CD14-positive monocyte (primary cell): ENCODE data around the gene KIF17. TPM values are rescaled to one million over a fixed set of nuclear protein-coding genes. Genes with fewer than 3 reads are reported as not detected.

Experiments used
- DNase-seq, 3 donors: peaks; one replicate each; pipeline ENCODE4 v3.0.0-alpha.2; 2011 to 2022
- H2AFZ ChIP-seq: 2 replicates; pipeline ENCODE4 v1.6.0; 2012; ENCODE audit warnings: mild to moderate bottlenecking, low read depth, low read length, inconsistent platforms; ENCODE audit not compliant: insufficient read depth, poor library complexity, severe bottlenecking
- H3K27ac ChIP-seq, 2 donors: 1 replicate in 1 of 2; 2 replicates in 1 of 2; pipeline ENCODE4 v1.5.1; 2012 to 2013; ENCODE audit warnings: low read length in 2 of 2, control low read depth in 1 of 2, inconsistent platforms in 1 of 2, low read depth in 1 of 2, mild to moderate bottlenecking in 1 of 2
- H3K27me3 ChIP-seq, 2 donors: one replicate each; pipeline versions ENCODE4 v1.6.0 to v1.6.1; 2011 to 2013; ENCODE audit warnings: low read length in 2 of 2; ENCODE audit not compliant: control insufficient read depth in 2 of 2, insufficient read depth in 2 of 2
- H3K36me3 ChIP-seq, 2 donors: replicated peaks in 1 of 2; 1 replicate in 1 of 2; 2 replicates in 1 of 2; pipeline versions ENCODE4 v1.5.1 to v1.6.1; 2012 to 2013; ENCODE audit warnings: low read length in 2 of 2, control low read depth in 1 of 2, inconsistent platforms in 1 of 2, mild to moderate bottlenecking in 1 of 2; ENCODE audit not compliant: insufficient read depth in 2 of 2, control insufficient read depth in 1 of 2
- H3K4me1 ChIP-seq, 2 donors: 1 replicate in 1 of 2; 2 replicates in 1 of 2; pipeline versions ENCODE4 v1.5.1 to v1.6.1; 2012 to 2013; ENCODE audit warnings: low read length in 2 of 2, control low read depth in 1 of 2, inconsistent platforms in 1 of 2, mild to moderate bottlenecking in 1 of 2, moderate library complexity in 1 of 2; ENCODE audit not compliant: insufficient read depth in 2 of 2, control insufficient read depth in 1 of 2
- H3K4me2 ChIP-seq: replicated peaks from 2 replicates; pipeline ENCODE3; 2012; ENCODE audit warnings: low read length, moderate library complexity, mild to moderate bottlenecking; ENCODE audit not compliant: poor library complexity, severe bottlenecking; ENCODE audit errors: extremely low read depth
- H3K4me3 ChIP-seq, 3 experiments: fragments of 200-600 bp in 1 of 3; sonication (generic) in 1 of 3; replicated peaks in 1 of 3; 1 replicate in 2 of 3; 2 replicates in 1 of 3; pipeline ENCODE4 v1.5.1; 2011 to 2013; ENCODE audit warnings: low read length in 3 of 3, mild to moderate bottlenecking in 3 of 3, control low read depth in 2 of 3, low read depth in 2 of 3, inconsistent platforms in 1 of 3, moderate library complexity in 1 of 3
- H3K79me2 ChIP-seq: 2 replicates; pipeline ENCODE4 v1.6.0; 2012; ENCODE audit warnings: mild to moderate bottlenecking, control low read depth, inconsistent platforms, low read length, moderate library complexity; ENCODE audit not compliant: insufficient read depth
- H3K9ac ChIP-seq: 2 replicates; pipeline ENCODE4 v1.6.0; 2017; ENCODE audit warnings: low read length, mild to moderate bottlenecking; ENCODE audit not compliant: insufficient read depth, poor library complexity, severe bottlenecking
- H3K9me3 ChIP-seq, 2 donors: replicated peaks in 1 of 2; 1 replicate in 1 of 2; 2 replicates in 1 of 2; pipeline versions ENCODE4 v1.5.1 to v1.6.1; 2012 to 2013; ENCODE audit warnings: low read length in 2 of 2, control low read depth in 1 of 2; ENCODE audit not compliant: control insufficient read depth in 1 of 2, insufficient read depth in 1 of 2
- H4K20me1 ChIP-seq: 2 replicates; pipeline ENCODE4 v1.6.0; 2012; ENCODE audit warnings: mild to moderate bottlenecking, low read length, control low read depth, moderate library complexity; ENCODE audit not compliant: insufficient read depth
- H3K27ac Mint-ChIP-seq, 7 donors: one replicate each; pipeline ENCODE4 v1.8.0; 2020; ENCODE audit warnings: mild to moderate bottlenecking in 7 of 7, mixed read lengths in 7 of 7, moderate library complexity in 6 of 7, inconsistent platforms in 2 of 7
- H3K27me3 Mint-ChIP-seq, 3 donors: one replicate each; pipeline ENCODE4 v1.8.0; 2021 to 2022; ENCODE audit warnings: low read depth in 3 of 3, mild to moderate bottlenecking in 3 of 3, mixed read lengths in 3 of 3, moderate library complexity in 3 of 3, inconsistent platforms in 1 of 3
- H3K36me3 Mint-ChIP-seq, 2 donors: one replicate each; pipeline ENCODE4 v1.8.0; 2020; ENCODE audit warnings: mixed read lengths in 2 of 2, inconsistent platforms in 1 of 2, mild to moderate bottlenecking in 1 of 2
- H3K4me1 Mint-ChIP-seq: one replicate; pipeline ENCODE4 v1.8.0; 2020; ENCODE audit warnings: mild to moderate bottlenecking, mixed read lengths
- H3K4me3 Mint-ChIP-seq, 2 donors: one replicate each; pipeline ENCODE4 v1.8.0; 2020; ENCODE audit warnings: mild to moderate bottlenecking in 2 of 2, mixed read lengths in 2 of 2, moderate library complexity in 1 of 2
- H3K9me3 Mint-ChIP-seq, 7 donors: one replicate each; pipeline ENCODE4 v1.8.0; 2020 to 2022; ENCODE audit warnings: mixed read lengths in 7 of 7, mild to moderate bottlenecking in 6 of 7, moderate library complexity in 6 of 7, inconsistent platforms in 2 of 7
- CTCF ChIP-seq: fragments of 200-600 bp; IDR thresholded peaks from one replicate; pipeline ENCODE4 v1.8.0; 2022; ENCODE audit warnings: antibody characterized with exemption, mild to moderate bottlenecking
- WGBS: methylation state at CpG from one replicate; pipeline ENCODE4 v1.1.5; 2013; ENCODE audit warnings: missing lambda C conversion rate; ENCODE audit not compliant: insufficient coverage; 5-methylcytosine and 5-hydroxymethylcytosine counted together
- intact Hi-C, 2 donors: fragments of 100-400 bp; cut with micrococcal nuclease; formaldehyde crosslinking; loops; one replicate each; pipeline versions ENCODE4 v1.15.0 to v1.15.1; 2023
- polyA plus RNA-seq, 3 donors: library from polyadenylated mRNA; depleted of rRNA in 1 of 3; unstranded in 2 of 3; stranded (reverse) in 1 of 3; fragments of 300-500 nt in 2 of 3; fragments of >200 nt in 1 of 3; fragmentation: Illumina TruSeq in 2 of 3; gene quantifications; 1 replicate in 2 of 3; 2 replicates in 1 of 3; pipeline ENCODE4 v1.2.3, GENCODE V29; 2012 to 2021

The KIF17 gene
- polyA plus RNA-seq, 3 donors: 0.16 TPM; not detected in 2

GRCh38 chr1:20615946-20616846 is 101.6 kb downstream of the KIF17 start:
- H3K27me3 ChIP-seq: no peaks in the 10 kb centered on the region
- H3K4me3 Mint-ChIP-seq: no peak overlapping the region
- 68% methylated on average over 10 of the region's 20 CpGs for WGBS
- peaks cover 63 to 89% of the 10 kb centered on the region in 2 donors for H3K36me3 ChIP-seq
- no peaks in the 10 kb centered on the region for H3K9me3 Mint-ChIP-seq
- H3K27me3 Mint-ChIP-seq: no peaks in the 10 kb centered on the region
- peaks cover 69 to 90% of the 10 kb centered on the region in 2 donors for H3K36me3 Mint-ChIP-seq
- intact Hi-C loops: no loop called here
- no peak overlapping the region for H3K27ac ChIP-seq
- H3K4me3 ChIP-seq: no peak overlapping the region
- H3K79me2 ChIP-seq: peaks cover 6% of the 10 kb centered on the region
- TF ChIP-seq CTCF: no peak
- H3K9me3 ChIP-seq: no peaks in the 10 kb centered on the region
- H4K20me1 ChIP-seq: peaks cover 80% of the 10 kb centered on the region
- no peaks in the 10 kb centered on the region for H3K4me1 Mint-ChIP-seq
- peak overlapping the region in 5 of 7 donors; percentile 11 to 72 (median 63) for H3K27ac Mint-ChIP-seq
- DNase-seq: no peak
- H2AFZ ChIP-seq: no peak overlapping the region
- no peaks in the 10 kb centered on the region for H3K4me1 ChIP-seq
- H3K4me2 ChIP-seq: no peak overlapping the region
- no peak overlapping the region for H3K9ac ChIP-seq

- intact Hi-C loops: no loop called here
- H3K4me3 Mint-ChIP-seq: no peak overlapping the region
- no peak for DNase-seq
- H3K4me3 ChIP-seq: no peak overlapping the region
- H3K9ac ChIP-seq: no peak overlapping the region
- peaks cover 73 to 94% of the 10 kb centered on the region in 2 donors for H3K36me3 ChIP-seq
- H3K9me3 ChIP-seq: no peaks in the 10 kb centered on the region
- peaks cover 22% of the 10 kb centered on the region for H3K79me2 ChIP-seq
- H3K9me3 Mint-ChIP-seq: no peaks in the 10 kb centered on the region
- H3K4me1 Mint-ChIP-seq: no peaks in the 10 kb centered on the region
- peak overlapping the region in 1 of 2 donors; percentile 0 for H3K27ac ChIP-seq
- WGBS: no CpG with 5 or more reads among the region's 3 CpGs
- no peak overlapping the region for H2AFZ ChIP-seq
- H4K20me1 ChIP-seq: peaks cover 83% of the 10 kb centered on the region
- no peak for TF ChIP-seq CTCF
- H3K4me2 ChIP-seq: no peak overlapping the region
- no peaks in the 10 kb centered on the region for H3K4me1 ChIP-seq
- H3K27me3 Mint-ChIP-seq: no peaks in the 10 kb centered on the region
- peaks cover 72 to 92% of the 10 kb centered on the region in 2 donors for H3K36me3 Mint-ChIP-seq
- no peaks in the 10 kb centered on the region for H3K27me3 ChIP-seq
- peak overlapping the region in 2 of 7 donors; percentile 10 to 39 for H3K27ac Mint-ChIP-seq
Measured at GRCh38 chr1:20614131-20614579, 103.7 kb downstream of the KIF17 start.

Other genes with a start within 250 kb of the KIF17 start
- gene CAMK2N1, start 231.8 kb downstream of the KIF17 start, polyA plus RNA-seq: not detected
- 10 to 100 TPM in 2 of 3 donors, 1 to 10 TPM in 1; 7.2 to 28.1 (median 25.8) TPM for gene MUL1, start 209.9 kb downstream of the KIF17 start, polyA plus RNA-seq
- not detected for gene FAM43B, start 165.4 kb downstream of the KIF17 start, polyA plus RNA-seq
- gene CDA, start 128.9 kb downstream of the KIF17 start, polyA plus RNA-seq: 100 to 1,000 TPM; 113 to 348 (median 217) TPM
- 10 to 100 TPM; 21.6 to 32.7 (median 24.0) TPM for gene PINK1, start 84.5 kb downstream of the KIF17 start, polyA plus RNA-seq
- gene DDOST, start 56.6 kb downstream of the KIF17 start, polyA plus RNA-seq: 100 to 1,000 TPM; 125 to 245 (median 241) TPM
- gene SH2D5, start 14.7 kb upstream of the KIF17 start, polyA plus RNA-seq: not detected
- 100 to 1,000 TPM; 121 to 137 (median 135) TPM for gene HP1BP3, start 69.3 kb upstream of the KIF17 start, polyA plus RNA-seq